NCI-H1694 treated with DMSO at 0.1 percent for 48 hours (cell line): ENCODE data around the gene PRMT1.

Experiments
- DNase-seq: peaks from one replicate; lab custom pipeline; 2025; lab: John Stamatoyannopoulos, UW

The PRMT1 gene

DNA sequence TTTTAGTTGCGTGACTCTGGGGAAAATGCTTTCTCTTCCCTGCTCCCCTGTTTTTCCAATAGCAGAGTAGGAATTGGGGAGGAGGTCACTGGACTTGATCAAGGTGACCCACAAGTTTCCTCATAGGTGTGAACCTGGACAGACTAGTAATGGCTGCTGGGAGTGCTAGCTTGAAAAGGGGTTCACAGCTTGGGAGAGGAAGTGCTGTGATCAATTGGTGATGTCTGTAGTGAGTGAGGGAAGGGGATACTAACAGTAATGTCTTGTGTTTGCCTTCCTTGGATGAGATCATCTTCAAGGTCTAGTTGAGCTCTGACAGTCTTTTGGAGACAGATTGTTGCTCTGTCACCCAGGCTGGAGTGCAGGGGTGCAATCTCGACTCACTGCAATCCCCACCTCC lies 9.6 kb upstream of the PRMT1 start:
- DNase-seq, result no peak

DNA sequence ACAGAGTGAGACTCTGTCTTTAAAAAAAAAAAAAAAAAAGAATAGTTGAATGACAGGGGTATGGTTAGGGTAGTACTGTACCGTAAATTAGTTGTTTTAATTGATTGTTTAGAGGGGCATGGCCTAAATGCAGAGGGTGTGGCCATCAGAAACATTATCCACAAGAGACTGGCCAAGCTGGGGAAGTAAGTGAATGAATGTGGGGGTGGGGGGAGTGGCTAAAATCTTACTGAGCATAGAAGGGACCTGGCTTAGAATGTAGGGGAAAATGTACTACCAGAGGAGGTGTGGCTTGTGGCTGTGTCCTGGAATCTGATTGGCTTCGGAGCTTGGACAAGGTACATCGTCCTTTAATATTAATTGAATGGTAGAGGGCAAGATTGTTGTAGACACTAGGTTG lies 7.6 kb upstream of the PRMT1 start:
- no peak for DNase-seq

DNA sequence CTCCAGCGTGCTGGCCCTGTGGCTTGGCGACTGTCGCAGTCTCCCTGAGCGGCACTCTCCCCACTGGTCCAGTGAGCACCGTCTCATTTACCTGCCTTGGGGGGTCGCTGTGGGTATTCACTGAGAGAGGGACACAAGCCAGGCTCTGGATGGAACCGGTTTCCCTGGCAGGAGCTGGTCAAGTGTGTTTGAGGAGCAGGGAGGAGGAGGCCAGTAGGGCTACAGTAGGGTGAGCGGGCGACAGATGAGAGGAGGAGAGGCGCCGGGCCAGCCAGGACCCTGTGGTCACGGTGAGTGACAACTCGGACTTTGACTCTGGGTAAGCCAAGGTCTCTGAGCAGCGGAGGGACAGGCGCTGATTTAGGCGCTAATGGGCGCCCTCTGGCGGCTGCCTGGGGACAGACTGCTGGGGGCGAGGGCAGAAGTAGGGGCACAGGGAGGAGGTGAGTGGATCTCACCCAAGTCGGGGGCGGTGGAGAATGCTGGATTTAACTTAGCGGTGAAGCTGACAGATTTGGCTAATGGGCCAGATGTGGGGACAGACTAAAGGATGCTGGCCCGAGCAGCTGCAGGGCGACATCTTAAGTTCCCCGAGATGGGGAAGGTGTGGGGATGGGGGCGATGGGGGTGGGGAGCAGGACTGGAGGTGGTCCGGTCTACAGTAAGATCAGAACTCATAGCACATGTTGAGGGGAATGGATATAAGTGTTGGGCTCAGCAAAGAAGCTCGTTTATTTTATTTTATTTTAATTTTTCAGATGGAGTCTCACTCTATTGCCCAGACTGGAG lies 4.7 kb upstream of the PRMT1 start:
- peak; percentile 70 for DNase-seq

DNA sequence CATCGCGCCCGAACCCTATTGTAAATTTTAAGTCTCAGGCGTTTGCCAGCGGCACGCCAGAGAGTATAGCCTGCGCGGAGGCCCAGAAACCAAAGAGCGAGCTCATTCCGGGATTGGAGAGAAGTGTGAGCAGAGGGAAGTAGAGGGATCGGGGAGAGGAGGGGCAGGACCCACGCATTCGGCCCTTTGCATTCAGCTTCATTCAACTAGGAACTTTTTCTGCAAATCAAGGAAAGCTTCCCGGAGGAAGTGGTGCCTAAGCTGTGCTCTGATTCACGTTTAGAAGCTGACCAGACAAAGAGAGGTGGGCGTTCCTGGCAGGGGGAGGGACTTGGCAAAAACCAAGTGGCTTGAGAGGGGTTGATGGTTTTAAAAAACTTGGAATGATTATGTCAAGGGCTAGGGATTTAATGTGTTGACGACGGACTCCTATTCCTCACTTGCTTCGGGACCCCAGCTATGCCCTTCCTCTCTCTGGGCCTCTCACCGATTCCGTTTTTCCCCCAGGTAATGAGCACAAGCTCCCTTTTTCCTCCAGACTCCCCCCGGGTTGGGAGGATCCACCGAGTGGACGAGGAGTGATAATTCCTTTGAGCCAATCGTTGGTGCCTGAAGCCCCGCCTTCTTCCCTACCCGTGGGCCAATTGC lies 811 bp upstream of the PRMT1 start:
- peak; percentile 98 for DNase-seq

DNA sequence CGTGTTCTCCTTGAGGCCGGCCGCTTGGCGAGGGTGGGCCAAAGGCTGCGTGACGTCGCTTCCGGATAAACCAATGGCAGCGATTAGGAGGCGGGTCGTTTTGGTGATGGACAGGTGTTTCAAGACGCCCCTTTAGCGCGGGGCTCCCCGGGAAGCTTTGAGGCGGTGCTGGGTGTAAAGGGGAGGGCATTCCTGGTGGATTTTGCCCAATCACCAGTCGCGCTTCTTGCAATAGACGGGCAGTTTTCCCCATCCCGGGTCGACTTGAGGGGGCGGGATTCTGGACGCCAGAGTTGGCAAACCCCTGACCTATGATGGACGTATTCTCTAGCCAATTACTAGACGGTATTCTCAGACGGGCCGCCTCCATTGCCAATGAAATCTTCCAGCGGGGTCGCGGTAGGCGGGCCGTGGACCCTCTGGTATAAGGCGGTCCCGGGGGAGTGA lies 264 bp upstream of the PRMT1 start:
- DNase-seq, result peak; percentile 100

DNA sequence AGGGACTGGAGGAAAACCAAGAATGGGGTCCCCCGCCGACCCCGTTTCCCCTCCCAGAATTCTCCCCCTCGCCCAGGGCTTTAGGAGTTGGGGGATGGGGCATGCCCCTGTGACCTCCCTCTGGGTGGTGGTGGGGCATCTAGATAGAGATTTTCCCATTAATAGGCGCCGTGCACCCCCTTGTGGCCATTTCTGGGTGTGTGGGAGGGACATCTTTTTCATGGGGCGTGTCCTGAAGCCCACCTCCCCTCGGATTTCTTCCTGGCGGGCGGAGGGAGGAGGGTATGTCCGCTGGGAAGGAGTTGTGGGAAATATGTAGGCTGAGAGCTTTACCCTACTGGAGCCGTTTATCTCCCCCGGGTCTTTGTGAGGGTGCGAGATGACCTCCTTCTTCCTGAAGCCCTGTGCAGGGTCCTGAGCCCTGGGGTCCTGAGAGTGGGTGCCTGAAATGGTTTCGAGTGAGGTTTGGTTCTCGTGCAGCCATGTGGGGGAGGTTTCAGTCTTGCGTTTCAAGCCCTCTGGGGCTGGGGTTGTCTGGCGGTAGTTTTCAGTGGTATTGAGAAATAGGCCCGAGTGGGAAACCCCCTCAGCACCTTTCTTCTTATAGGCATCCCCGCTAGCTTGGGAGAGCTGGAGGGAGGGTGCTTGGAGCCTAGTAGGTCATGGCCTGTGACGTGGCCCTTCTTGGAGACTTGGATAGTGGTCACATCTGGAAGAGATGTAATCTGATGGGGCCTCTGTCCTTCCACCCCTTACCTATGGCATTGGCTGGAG lies 1.0 kb downstream of the PRMT1 start:
- DNase-seq, result peak; percentile 87

DNA sequence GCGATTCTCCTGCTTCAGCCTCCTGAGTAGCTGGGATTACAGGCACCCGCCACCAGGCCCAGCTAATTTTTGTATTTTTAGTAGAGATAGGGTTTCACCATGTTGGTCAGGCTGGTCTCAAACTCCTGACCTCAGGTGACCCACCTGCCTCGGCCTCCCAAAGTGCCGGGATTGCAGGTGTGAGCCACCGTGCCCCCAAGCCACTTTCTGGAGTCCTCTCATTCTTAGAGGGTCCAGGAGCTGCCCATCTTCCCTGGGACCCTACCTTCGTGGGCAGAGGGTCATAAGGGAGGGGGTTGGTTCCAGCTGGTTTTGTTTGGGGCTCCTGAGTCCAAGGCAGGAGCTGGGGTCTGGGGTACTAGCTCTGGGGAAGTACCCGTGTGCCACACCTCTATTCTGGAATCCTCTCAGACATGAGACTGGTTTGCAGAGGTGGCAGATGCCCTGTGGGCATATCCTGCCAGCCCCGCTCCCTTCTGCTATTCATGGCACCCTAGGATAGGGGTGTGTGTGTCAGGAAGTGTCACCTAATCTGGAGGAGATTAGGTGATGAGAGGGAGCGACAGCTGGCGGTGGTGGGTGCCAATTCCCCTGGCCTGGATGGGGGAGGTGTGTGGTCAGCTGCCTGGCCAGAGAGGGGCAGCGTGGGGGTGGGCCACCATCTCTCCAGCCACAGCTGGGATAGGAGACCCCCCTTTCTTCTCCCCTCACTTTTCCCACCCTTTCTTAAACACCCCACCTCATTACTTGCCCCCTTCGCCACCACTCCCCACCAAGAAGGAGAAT lies 2.1 kb downstream of the PRMT1 start:
- no peak for DNase-seq

DNA sequence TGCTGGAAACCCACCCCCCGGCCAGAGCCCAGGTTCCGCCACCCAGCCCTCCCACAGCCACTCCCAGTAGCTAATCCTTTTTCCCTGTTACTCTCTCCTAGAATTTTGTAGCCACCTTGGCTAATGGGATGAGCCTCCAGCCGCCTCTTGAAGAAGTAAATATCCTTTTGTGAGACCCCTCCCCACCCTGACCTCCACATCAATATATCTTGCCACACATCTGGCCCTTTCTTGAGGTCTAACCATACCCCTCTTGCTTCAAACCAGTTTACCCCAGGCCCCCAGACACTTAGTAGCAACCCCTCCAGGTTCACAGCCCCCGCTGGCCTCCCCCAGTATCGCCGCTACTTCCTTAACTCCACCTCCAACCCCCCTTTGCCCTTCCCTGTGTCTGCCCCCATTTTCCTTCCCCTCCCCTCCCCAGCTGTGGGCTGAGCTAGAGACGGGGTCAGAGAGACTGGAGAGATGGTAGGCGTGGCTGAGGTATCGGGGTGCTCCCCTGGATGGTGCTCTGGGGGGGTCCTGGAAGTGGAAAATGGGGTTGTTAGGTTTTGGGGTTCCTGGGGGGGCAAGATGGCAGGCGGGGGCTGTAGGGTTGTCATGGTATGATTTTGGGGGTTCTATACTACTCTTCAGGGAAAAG lies 2.8 kb downstream of the PRMT1 start:
- no peak for DNase-seq

DNA sequence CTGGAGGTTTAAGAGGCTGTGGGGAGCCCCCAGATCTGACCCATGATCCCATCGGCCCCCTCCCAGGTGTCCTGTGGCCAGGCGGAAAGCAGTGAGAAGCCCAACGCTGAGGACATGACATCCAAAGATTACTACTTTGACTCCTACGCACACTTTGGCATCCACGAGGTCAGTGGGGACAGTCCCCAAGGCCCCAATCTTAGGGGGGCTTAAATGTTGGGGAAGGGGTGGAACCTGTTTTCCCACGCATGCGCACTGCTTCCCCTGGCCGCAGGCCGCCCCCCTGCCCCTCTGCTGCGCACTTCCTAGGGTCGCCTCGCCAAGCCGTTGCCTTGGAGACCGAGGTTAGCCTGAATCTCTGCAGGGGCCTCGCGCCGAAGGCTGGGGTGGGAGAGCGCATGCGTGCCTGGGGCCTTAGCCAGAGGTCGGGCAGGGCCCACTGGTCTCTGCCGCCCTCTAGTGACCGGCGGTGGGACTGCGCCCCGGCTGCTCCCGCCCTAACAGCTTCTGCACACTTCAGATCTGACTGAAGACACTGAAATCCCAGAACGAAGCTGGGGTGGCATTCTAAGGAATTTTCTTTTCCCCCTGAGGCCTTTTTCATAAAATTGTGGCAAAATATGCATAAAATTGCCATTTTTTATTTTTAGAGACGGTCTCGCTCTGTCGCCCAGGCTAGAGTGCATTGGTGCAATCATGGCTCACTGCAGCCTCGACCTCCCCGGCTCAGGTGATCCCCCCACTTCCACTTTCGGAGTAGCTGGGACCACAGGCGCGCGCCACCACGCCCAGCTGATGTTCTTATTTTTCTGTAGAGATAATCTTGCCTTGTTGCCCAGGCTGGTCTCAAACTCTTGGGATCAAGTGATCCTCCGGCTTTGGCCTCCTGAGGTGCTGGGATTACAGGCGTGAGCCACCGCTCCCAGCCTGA lies 3.6 kb downstream of the PRMT1 start:
- DNase-seq, result peak; percentile 79

DNA sequence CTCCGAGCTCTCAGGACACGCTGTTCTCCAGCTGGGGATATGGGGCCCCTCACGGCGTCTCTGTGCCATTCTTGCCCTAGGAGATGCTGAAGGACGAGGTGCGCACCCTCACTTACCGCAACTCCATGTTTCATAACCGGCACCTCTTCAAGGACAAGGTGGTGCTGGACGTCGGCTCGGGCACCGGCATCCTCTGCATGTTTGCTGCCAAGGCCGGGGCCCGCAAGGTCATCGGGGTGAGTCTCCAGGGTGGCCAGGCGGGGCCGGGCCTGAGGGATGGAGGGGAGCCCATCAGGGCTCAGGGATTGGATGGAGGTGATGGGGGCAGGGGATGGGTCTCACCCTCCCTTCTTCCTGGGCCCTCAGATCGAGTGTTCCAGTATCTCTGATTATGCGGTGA lies 4.8 kb downstream of the PRMT1 start:
- no peak for DNase-seq

DNA sequence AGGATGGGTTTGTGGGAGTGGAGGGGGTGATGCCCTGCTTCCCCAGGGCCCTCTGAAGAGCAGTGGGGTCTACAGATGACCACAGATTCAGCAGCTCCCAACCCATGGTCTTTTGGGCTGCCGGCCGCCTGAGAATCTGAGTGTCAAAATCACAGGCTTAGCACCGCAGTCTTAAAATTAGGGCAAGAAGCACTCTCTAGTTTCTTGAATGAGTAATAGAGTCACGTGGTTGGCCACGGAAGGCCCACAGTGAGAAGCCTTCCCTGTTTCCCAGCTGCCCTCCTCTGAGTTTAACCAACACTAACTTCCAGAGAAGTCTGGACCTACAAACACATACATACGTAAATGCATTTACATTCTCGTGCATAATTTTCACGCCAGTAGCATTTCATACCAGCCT lies 5.2 kb downstream of the PRMT1 start:
- DNase-seq, result no peak

DNA sequence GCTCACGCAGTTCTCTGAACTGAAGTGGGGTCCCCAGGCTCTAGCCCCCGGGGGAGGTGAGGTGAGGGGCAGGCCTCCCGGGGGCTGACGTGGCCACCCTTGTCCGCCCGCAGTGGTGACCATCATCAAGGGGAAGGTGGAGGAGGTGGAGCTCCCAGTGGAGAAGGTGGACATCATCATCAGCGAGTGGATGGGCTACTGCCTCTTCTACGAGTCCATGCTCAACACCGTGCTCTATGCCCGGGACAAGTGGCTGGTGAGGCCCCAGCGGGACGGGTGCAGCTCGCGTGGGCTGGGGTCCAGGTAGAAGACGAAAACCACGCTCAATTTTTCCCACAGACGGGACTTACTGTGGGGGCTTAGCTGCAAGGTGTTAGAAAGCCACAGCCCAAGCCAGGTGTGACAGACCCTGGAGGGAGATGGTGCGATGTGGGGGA lies 6.8 kb downstream of the PRMT1 start:
- DNase-seq, result no peak

DNA sequence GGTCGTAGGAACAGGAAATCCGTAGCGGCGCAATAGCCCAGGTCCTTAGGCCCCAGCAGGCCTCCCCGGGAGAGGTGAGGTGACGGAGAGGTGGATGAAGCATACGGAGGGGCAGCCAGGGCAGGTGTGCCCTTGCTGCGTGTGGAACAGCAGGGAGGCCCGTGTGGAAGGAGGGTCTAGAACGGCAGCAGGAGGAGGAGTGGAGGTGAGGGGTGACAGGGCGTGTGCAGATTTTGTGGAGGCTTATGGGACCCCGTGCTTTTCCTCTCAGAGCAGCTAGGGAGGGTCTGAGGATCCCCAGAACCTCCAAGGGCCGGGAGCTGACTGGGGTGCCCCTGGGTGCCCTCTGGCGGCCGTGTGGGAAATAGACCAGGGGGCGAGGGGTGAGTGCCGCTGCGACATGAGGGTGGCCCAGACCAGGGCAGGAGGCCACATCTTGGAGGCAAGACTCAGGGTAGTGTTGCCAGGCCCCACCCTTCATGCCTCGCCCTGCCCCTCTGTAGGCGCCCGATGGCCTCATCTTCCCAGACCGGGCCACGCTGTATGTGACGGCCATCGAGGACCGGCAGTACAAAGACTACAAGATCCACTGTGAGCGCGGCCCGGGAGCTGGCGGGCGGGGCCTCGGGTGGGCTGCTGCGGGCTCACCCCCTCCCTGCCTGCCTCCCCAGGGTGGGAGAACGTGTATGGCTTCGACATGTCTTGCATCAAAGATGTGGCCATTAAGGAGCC lies 7.3 kb downstream of the PRMT1 start:
- DNase-seq, result no peak

DNA sequence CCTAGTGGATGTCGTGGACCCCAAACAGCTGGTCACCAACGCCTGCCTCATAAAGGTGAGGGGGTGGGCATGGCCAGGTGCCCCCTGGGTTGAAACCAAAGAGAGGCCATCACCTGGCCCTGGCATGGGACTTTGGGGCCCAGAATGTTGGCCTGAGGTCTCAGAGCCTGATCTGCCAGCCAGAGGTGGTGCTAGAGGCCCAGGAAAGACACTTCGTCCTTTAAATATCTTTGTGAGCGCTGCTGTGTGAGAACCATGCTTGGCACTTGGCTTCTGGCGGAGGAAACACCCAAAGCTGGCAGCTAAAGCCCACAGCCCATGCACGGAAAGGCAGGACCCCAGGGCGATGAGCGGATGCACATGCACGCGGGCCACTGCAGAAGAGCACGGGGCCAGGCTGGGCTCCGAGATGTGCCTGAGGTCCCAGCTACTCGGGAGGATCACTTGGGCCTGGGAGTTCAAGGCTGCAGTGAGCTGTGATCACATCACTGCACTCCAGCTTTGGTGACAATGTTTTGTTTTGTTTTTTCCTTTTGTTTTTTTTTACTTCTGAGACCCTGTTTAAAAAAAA lies 8.0 kb downstream of the PRMT1 start:
- no peak for DNase-seq

DNA sequence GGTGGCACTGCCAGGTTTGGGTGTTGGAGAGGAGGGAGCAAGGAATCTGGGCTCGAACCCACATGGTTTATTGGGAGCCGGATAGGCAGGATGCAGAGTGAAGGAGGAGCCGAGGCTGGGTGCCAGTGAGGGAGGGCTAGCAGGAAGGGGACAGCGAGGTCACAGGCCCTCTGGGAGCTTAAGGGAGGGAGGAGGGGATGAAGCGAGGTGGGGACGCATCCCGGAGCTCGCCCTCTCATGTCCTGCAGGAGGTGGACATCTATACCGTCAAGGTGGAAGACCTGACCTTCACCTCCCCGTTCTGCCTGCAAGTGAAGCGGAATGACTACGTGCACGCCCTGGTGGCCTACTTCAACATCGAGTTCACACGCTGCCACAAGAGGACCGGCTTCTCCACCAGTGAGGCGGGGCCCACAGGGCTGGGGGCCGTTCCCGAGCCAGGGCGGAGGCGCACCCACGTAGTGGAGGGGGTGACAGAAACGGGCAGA lies 8.8 kb downstream of the PRMT1 start:
- DNase-seq, result no peak

DNA sequence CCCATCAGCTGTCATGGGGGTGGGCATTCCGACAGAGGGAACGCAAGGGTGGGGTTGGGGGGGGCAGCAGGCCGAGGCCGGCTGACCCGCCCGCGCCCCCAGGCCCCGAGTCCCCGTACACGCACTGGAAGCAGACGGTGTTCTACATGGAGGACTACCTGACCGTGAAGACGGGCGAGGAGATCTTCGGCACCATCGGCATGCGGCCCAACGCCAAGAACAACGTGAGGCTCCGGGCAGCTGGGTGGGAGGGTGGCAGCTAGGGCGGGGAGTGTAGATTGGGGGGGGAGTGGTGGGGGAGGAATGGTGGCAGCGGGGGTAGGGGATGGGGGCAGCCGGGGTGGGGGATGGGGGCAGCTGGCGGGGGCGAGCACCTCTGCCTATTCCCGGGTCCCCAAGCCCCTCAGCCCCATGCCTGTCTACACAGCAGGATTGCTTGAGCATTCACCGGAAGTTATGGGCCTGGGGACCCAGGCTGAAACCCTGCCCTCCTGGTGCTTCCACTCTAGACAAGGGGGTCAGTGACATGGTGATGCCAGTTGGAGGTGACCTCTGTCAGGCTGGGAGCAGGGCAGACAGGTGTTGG lies 9.5 kb downstream of the PRMT1 start:
- no peak for DNase-seq

DNA sequence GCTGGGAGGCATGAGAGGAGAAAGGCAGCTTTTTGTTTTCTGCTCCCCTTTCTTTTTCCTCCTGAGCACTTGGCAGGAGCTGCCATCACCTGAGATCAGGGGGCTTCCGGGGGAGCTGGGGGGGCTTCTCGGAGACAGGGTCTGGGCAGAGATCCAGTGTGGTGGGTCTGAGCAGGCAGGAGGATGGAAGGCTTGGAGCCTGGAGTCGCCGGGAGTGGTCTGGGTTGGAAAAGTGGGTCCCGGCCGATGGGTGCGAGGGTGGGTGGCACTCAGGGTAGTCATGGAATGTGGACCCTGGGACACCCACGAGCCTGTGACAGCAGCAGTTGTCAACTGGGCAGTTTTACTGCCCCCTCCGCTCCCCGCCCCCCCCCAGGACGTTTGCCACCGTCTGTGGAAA lies 10.1 kb downstream of the PRMT1 start:
- no peak for DNase-seq

DNA sequence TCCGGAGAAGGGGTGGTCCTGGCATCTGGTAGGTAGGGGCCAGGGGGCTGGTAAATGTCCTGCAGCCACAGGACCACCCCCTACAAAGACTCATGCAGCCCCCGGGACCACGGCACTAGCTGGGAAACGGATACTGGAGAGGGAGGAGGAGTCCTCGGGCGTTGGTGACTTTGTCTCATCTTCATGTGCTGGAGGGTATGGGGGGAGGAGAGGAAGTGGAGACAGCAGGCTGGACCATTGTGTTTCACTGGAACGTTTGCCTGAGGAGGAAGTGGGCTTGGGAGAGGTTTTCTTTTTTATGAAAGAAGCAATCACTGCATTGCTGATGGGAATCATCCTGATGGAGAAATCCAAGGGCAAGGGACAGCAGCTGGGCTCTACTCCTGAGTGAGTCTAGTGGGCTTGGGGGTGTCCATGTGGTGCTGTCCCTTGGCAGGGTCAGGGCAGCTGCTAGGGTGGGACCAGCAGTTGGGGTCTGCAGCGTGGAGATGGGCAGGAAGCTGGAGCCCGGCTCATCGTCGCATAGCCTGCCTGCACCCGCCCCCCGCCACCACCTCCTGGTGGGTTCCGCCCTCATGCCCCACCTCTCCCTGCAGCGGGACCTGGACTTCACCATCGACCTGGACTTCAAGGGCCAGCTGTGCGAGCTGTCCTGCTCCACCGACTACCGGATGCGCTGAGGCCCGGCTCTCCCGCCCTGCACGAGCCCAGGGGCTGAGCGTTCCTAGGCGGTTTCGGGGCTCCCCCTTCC lies 10.7 kb downstream of the PRMT1 start:
- DNase-seq, result no peak
